Measurements from ENCODE around the gene PTBP3.

Gene PTBP3

GRCh38 chr9:112361601-112362000 is 28.2 kb upstream of the PTBP3 start:
- DNase-seq (ENCODE audit: low read depth in 2 of 3, low spot score in 2 of 3), result no peak

DNA sequence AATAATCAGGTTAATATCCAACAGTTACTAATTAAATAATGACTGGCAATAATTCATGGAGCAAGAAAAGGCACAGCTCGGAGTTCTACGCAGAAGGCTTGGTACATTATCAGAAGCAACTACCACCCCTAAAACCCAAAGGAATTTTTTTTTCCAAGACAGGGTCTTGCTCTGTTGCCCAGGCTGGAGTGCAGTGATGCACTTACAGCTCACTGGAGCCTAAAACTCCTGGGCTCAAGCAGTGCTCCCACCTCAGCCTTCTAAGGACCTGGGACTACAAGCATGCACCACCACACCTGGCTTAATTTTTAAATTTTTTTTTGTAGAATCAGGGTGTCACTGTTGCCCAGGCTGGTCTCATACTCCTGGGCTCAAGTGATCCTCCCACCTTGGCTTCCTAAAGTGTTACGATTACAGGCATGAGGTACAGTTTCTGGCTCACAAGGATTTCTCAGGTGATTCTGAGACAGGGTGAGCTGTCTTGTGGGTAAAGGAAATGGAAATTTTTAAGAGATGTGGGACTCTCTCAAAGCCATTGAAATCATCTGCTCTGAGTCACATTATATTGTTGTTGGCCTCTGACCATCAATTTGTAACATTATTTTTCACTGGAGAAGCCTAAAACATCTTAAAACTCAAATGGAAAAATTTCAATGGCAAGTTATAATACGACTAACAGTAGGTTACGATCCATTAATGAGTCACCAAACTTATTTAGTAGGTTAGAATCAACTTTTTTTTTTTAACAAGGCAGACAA is 26.8 kb upstream of the PTBP3 start:
- no peak for DNase-seq (ENCODE audit: low read depth in 2 of 3, low spot score in 2 of 3)

- DNase-seq (ENCODE audit: low read depth in 2 of 3, low spot score in 2 of 3), result no peak
Measured at GRCh38 chr9:112355427-112355897, 22.0 kb upstream of the PTBP3 start.

GRCh38 chr9:112354081-112354743 is 20.8 kb upstream of the PTBP3 start:
- no peak for DNase-seq (ENCODE audit: low read depth in 2 of 3, low spot score in 2 of 3)

DNA sequence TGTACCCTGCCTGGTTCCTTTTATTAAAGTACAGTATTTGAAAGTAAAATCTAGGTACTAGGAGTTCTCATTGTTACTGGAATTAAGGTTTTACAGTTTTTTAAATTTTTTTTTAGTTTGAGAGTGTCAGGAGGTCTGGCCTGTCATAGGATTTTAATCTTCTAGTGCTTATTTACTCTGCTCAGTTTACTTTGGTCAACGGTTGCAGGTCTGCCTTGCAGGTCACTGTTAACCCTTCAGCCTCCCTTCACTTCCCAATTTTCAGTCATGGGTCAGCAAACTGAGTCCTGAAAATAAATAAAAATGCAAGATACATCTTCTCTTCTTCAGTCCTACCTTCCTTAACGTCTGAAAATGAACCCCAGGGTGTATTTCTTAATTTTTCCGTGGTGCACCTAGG is 18.8 kb upstream of the PTBP3 start:
- no peak for DNase-seq (ENCODE audit: low read depth in 2 of 3, low spot score in 2 of 3)

DNA sequence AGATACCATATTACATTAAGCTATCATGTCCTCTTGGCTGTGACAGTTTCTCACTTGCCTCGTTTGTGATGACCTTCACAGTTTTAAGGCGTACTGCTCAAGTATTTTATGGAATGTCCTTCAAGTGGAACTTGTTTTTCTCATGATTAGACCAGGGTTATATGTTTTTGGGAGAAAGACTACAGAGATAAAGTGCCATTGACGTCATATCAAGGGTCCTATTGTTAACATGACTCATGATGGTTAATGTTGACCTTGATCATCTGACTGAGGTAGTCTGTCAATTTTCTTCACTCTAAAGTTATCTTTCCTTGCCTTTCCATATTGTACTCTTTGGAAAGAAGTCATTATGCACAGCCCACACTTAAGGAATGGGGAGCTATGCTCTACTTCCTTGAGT is 17.8 kb upstream of the PTBP3 start:
- no peak for DNase-seq (ENCODE audit: low read depth in 2 of 3, low spot score in 2 of 3)

- DNase-seq (ENCODE audit: low read depth in 2 of 3, low spot score in 2 of 3), result no peak
Measured at GRCh38 chr9:112349008-112349333, 15.6 kb upstream of the PTBP3 start.

GRCh38 chr9:112348257-112349007 is 15.0 kb upstream of the PTBP3 start:
- DNase-seq (ENCODE audit: low read depth in 2 of 3, low spot score in 2 of 3), result peak; percentile 56 to 71 (median 57)

DNA sequence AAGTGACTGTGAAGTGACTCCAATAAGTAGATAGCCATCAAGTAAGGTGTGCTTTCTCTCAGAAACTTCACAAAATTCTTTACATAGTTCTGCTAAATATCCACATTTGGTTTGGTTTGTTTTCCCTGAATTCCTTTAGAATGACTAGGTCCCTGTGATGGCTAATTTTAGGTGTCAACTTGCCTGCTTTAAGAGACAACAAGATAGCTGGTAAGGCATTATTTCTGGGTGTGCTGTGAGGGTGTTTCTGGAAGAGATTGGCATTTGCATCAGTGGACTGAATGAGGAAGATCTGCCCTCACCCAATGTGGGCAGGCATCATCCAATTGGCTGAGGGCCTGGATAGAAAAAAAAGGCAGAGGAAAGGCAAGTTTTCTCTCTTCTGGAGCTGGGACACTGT is 8.3 kb upstream of the PTBP3 start:
- no peak for DNase-seq (ENCODE audit: low read depth in 2 of 3, low spot score in 2 of 3)

DNA sequence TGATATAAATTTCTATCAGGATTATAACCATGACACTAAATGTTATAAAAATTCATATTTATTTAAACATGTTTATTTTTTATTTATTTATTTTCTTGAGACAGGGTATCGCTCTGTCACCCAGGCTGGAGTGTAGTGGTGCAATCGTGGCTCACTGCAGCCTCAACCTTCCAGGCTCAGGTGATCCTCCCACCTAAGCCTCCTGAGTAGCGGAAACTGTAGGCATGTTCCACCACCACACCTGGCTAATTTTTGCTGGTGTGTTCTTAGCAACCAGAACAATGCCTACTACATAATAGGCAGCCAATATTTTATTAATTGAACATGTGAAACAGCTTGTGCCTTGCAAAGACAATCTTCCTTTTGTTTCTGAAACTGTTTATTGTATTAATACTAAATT is 6.5 kb upstream of the PTBP3 start:
- no peak for DNase-seq (ENCODE audit: low read depth in 2 of 3, low spot score in 2 of 3)

DNA sequence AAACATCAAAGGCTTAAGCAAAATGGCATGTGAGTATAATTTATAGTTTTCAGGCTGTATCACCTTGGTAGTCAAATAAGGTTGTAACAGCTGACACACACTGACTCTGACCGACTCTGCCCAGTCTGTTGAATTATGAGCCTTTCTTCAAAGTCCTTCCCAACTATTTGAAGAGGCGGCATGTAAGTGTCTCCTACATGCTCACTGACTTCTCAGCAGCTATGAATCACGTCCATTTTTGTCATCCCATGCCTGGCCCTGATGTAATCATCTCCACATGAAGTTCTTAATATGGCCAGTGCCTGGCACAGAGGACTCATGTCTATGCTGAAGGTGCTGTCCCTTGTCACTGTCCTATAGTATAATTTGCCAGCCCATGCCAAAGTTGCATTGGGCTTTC is 5.1 kb upstream of the PTBP3 start:
- DNase-seq (ENCODE audit: low read depth in 2 of 3, low spot score in 2 of 3), result no peak

- no peak for DNase-seq (ENCODE audit: low read depth in 2 of 3, low spot score in 2 of 3)
Measured at GRCh38 chr9:112337547-112337946, 4.1 kb upstream of the PTBP3 start.

GRCh38 chr9:112334432-112334841 is 1.0 kb upstream of the PTBP3 start:
- peak in 1 of 3 experiments; percentile 9 for DNase-seq (ENCODE audit: low read depth in 2 of 3, low spot score in 2 of 3)

- peak; percentile 86 to 92 (median 89) for DNase-seq (ENCODE audit: low read depth in 2 of 3, low spot score in 2 of 3)
Measured at GRCh38 chr9:112333639-112334431, 416 bp upstream of the PTBP3 start.

DNA sequence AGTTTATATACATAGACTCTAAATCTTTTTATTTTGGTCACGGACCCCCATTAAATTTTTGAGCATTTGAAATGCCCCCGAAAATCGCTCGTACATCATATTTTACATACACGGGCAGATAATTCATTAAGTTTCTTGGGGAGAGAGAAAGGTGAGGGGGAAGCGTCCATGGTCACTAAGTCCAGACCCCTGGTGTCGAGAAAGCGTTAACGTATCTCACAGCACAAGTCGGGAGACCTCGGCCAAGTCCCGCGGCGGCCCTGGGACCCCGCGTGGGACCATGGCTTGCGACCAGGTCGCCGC is 794 bp downstream of the PTBP3 start:
- no peak for DNase-seq (ENCODE audit: low read depth in 2 of 3, low spot score in 2 of 3)

DNA sequence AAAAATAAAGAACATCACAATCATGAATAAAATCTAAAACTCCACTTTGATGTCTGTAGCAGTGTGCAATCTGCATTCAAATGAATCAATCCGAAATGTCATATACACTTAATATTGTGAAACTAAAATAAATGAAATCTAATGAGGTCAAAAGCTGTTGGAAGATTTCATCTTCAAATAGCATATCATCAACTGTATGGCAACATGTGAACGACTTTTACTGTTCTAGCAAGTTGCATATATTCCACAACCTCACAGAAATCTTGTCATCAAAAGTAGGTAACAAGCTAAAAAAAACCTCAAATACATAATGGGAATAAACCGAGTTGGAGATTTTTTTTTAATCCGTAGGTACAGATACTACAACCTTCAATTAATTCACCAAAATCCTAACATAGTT is 1.2 kb downstream of the PTBP3 start:
- DNase-seq (ENCODE audit: low read depth in 2 of 3, low spot score in 2 of 3), result no peak

DNA sequence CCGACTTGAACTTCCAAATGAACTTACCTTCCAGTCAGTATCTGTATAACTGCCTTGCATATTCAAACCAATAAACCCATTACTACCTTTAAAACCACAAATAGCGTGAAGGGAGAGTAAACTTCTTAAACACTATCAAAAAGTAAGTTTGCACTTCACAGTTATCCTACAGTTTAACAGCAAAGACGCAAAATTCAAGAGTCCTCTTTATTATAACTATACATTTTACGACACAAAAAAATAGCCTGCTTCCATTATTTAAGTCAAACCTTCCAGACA is 1.8 kb downstream of the PTBP3 start:
- DNase-seq (ENCODE audit: low read depth in 2 of 3, low spot score in 2 of 3), result no peak

DNA sequence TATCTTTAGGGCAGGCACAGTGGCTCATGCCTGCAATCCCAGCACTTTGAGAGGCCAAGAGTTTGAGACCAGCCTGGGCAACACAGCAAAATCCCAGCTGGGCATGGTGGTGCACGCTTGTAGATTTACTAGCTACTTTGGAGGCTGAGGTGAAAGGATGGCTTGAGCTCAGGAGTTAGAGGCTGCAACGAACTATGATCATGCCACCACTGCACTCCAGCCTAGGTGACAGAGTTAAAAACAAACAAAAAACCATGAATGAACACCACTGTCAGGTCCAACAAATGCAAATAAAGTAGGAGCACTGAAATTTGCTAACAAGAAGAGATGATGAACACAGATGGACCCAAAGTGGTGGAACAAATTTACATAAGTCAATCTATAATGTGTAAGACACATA is 4.9 kb downstream of the PTBP3 start:
- no peak for DNase-seq (ENCODE audit: low read depth in 2 of 3, low spot score in 2 of 3)

- DNase-seq (ENCODE audit: low read depth in 2 of 3, low spot score in 2 of 3), result no peak
Measured at GRCh38 chr9:112327718-112328450, 5.5 kb downstream of the PTBP3 start.

GRCh38 chr9:112326194-112326593 is 7.2 kb downstream of the PTBP3 start:
- no peak for DNase-seq (ENCODE audit: low read depth in 2 of 3, low spot score in 2 of 3)

DNA sequence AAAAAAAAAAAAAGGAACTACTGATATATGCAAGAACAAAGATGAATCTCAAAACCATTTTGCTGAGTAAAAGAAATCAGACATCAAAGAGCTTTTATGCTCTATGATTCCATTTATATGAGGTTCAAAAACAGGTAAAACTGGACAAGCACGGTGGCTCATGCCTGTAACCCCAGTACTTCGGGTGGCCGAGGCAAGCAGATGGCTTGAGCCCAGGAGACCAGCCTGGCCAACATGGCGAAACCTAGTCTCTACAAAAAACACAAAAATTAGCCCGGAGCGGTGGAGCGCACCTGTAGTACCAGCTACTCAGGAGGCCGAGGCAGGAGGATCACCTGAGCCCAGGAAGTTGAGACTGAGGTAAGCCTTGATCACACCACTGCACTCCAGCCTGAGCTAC is 7.8 kb downstream of the PTBP3 start:
- no peak for DNase-seq (ENCODE audit: low read depth in 2 of 3, low spot score in 2 of 3)
